Measurements from ENCODE around the gene CYLD.

DNA sequence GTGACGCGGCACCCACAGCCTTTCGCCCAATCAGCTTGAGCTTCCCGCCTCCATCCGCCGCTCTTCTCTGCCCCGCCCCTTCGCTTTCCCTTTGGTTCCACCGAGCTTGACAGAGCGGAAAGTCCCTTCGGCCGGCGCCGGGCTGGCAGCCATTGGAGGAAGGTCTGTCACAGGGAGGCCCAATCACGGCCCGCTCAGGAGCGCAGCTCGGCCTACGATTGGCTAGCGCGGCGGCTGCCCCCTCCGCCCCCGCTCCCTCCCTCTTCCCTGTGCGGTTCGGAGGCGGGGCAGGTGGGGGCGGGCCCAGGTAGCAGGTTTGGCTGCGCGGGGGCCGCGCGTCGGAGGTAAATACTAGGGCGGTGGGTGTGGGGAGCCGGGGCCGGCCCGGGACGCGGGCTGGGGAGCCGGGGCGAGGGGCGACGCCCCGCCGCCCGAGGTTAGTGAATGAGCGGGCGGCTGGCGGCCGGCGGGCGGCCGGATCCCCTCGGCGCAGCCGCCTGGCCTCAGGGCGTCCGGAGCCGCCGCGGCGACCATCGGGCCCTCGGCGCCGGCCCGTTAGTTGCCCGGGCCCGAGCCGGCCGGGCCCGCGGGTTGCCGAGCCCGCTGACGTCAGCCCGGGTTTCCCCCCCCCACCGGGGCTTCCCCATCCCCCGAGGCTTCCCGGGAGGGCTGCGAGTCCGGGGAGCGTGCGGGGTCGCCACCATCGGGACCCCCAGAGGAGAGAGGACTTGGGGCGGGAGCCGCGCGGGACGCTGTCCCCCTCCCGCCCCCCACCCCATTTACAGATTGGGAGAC lies at the start of gene CYLD:
- peak; percentile 69 for TF ChIP-seq CREB1 (IDR thresholded peaks at IDR 0.05; ENCODE audit: low read depth)
- TF ChIP-seq, protein P1, sequence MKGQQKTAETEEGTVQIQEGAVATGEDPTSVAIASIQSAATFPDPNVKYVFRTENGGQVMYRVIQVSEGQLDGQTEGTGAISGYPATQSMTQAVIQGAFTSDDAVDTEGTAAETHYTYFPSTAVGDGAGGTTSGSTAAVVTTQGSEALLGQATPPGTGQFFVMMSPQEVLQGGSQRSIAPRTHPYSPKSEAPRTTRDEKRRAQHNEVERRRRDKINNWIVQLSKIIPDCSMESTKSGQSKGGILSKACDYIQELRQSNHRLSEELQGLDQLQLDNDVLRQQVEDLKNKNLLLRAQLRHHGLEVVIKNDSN (IDR thresholded peaks at IDR 0.05) = 0 out of 2 replicates have a peak, but pooled peaks have one; percentile 16
- TF ChIP-seq, protein P2, sequence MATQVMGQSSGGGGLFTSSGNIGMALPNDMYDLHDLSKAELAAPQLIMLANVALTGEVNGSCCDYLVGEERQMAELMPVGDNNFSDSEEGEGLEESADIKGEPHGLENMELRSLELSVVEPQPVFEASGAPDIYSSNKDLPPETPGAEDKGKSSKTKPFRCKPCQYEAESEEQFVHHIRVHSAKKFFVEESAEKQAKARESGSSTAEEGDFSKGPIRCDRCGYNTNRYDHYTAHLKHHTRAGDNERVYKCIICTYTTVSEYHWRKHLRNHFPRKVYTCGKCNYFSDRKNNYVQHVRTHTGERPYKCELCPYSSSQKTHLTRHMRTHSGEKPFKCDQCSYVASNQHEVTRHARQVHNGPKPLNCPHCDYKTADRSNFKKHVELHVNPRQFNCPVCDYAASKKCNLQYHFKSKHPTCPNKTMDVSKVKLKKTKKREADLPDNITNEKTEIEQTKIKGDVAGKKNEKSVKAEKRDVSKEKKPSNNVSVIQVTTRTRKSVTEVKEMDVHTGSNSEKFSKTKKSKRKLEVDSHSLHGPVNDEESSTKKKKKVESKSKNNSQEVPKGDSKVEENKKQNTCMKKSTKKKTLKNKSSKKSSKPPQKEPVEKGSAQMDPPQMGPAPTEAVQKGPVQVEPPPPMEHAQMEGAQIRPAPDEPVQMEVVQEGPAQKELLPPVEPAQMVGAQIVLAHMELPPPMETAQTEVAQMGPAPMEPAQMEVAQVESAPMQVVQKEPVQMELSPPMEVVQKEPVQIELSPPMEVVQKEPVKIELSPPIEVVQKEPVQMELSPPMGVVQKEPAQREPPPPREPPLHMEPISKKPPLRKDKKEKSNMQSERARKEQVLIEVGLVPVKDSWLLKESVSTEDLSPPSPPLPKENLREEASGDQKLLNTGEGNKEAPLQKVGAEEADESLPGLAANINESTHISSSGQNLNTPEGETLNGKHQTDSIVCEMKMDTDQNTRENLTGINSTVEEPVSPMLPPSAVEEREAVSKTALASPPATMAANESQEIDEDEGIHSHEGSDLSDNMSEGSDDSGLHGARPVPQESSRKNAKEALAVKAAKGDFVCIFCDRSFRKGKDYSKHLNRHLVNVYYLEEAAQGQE (IDR thresholded peaks at IDR 0.05; ENCODE audit: low read depth) = no peak
- TF ChIP-seq EGR1 (IDR thresholded peaks at IDR 0.05) = peak; percentile 96
- TF ChIP-seq YY1 (IDR thresholded peaks at IDR 0.05; ENCODE audit: low read depth) = peak; percentile 98
- peak; percentile 73; the same call in 1 of the 2 replicates for TF ChIP-seq TAF1 (IDR thresholded peaks at IDR 0.05; ENCODE audit: low read depth)
- no peak for TF ChIP-seq RAD21 (IDR thresholded peaks at IDR 0.05; ENCODE audit: low read depth)
- peak; percentile 25; the same call in 1 of the 2 replicates for TF ChIP-seq NFIC (IDR thresholded peaks at IDR 0.05)
- TF ChIP-seq, protein P3, sequence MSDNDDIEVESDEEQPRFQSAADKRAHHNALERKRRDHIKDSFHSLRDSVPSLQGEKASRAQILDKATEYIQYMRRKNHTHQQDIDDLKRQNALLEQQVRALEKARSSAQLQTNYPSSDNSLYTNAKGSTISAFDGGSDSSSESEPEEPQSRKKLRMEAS (IDR thresholded peaks at IDR 0.05) = no peak; the same call in 1 of the 2 replicates
- no peak for TF ChIP-seq CEBPB (IDR thresholded peaks at IDR 0.05)
- TF ChIP-seq FOXM1 (IDR thresholded peaks at IDR 0.05; ENCODE audit: borderline replicate concordance, low read depth) = no peak
- no peak for TF ChIP-seq TCF12 (IDR thresholded peaks at IDR 0.05; ENCODE audit: low read depth)
